SW 1271 (cell line): ENCODE data around the gene TEC.

Source experiments
- DNase-seq, 2 experiments: peaks; one replicate each; lab custom pipeline; 2025; lab: John Stamatoyannopoulos, UW

TEC gene

DNA sequence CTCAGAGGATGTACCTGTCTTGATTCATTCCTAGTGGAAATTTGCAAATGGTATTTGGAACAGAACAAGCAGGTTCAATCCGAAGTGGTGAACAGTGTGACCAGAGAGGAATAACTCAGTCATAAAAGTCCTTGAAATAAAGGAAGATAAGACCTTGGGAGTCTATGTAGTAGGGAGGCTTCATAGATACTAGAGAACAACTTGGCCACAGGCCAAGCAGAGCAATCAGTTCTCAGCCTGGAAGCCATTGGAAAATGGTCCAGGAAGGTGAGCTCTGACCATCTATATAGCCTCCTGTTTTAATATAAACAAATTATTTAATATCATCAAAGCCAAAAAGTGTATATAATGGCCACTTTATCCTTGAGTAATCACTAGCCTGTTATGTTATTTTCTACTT is 146.9 kb downstream of the TEC start:
- no peak for DNase-seq

DNA sequence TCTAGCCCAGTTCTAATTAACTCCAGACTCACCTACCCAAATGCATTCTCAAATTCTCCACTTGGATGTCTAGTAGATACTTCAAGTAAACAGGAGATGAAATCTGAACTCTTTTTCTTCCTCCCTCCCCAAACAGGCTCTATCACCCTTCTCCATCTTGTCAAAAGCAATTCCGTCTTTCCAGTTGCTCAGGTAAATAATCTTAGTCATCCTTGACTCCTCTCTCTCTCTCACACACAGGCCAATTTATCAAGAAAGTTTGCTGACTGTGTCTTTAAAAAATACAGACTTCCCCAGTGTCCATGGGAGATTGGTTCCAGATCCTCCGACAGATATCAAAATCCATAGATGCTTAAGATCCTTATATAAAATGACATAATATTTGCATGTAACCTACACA is 148.5 kb downstream of the TEC start:
- no peak for DNase-seq

DNA sequence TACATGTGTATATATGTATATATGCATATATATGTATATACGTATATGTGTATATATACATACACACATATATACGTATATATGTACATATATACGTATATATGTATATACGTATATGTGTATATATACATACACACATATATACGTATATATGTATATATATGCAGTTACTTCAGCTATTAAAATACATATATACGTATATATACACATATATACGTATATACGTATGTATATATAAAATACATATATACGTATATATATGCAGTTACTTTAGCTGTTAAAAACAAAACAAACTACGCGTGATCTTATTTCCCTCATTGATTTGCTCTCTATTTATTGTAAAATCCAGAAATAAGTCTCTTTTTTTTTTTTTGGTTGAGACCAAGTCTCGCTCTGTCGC is 149.5 kb downstream of the TEC start:
- DNase-seq = no peak

DNA sequence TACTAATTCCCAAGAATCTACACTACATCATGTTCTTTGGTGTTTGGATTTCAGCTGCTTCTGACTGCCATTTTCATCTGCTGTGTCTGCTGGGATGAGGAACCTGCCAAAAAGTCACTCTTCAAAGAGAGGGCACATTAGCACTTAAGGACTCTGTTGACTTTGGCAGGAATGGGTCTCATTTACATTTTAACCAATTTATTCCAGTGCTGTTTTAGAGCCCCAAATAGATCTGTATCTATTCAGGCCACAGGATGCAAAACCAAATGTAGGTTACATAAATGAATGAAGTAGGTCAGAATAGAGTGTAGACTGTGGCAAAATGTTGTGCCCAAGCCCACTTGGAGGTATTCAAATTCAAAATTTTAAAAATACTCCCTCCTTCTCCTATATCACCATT is 150.0 kb downstream of the TEC start:
- DNase-seq = no peak

- no peak for DNase-seq
Observed at GRCh38 chr4:48118081-48118480, 151.6 kb downstream of the TEC start.

DNA sequence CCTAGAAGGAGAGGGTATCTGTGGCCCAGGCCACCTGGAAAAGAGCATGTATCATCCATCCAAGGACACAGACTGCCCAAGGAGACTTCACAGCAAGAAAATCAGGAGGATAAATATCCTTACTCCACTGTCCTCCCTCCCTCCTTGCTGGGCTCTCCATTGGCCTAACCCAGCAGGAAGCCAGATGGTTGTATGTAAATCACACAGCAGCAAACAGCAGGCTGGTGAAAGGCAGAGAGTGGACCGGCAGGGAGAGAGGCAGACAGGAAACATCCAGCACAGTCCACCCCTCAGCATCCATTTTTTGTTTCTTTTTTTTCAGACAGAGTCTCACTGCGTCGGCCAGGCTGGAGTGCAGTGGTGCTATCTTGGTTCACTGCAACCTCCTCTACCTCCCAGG is 153.1 kb downstream of the TEC start:
- no peak for DNase-seq

GRCh38 chr4:48114412-48114811 is 155.2 kb downstream of the TEC start:
- DNase-seq = no peak

DNA sequence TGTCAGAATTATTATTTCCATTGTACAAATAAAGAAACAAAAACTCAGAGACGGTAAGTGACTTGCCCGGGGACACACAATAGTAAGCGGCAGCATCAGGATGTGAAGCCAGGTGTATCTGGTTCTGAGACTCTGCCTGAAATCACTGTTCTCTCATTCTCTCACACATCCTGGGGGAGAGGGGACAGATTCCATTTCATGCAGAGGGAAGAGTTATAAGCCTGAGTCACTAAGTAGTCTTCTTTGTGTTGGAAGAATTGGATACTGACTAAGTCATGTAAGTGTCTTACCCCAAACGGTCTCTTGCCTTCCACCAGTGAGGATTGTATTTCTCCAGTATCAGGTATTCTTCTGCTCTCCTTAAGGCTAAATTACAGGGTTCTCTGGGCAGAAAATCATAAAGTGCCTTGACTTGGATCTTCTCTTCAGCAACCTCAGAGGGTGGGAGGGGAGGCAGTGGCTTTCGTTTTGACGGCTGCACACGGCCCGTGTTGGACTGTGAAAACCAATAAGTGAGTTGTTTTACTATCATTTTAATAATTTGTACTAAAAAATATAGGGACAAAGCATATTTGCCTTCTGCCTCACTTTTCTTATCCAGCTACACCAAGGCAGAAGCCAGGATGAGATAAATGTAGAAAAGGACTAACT is 157.5 kb downstream of the TEC start:
- no peak for DNase-seq

DNA sequence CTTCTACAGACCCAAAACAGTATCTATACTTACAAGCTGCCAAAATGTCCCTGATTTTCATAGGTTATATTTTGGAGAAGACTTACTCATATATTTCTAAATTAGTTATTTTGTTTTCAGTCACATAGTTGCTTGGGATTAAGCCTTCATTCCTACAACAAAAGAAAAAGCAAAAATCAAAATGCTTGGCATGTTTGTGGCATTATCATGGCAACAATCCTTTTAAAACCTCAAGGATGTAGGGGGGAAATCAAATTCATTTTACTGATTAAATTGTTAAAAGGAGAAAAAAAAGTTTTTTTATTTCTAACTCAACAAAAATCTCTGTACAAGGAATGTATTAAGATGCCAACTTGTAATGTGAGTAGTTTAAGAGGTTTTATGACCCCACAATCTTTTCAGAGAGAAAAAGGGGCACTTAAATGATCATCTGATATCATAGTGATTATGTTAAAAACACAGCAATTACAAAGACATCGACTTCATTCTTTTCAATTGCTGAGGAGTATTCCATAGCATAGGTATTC is 159.1 kb downstream of the TEC start:
- DNase-seq = no peak

- DNase-seq = peak; percentile 6 to 59
Observed at GRCh38 chr4:48109413-48110263, 160.0 kb downstream of the TEC start.

DNA sequence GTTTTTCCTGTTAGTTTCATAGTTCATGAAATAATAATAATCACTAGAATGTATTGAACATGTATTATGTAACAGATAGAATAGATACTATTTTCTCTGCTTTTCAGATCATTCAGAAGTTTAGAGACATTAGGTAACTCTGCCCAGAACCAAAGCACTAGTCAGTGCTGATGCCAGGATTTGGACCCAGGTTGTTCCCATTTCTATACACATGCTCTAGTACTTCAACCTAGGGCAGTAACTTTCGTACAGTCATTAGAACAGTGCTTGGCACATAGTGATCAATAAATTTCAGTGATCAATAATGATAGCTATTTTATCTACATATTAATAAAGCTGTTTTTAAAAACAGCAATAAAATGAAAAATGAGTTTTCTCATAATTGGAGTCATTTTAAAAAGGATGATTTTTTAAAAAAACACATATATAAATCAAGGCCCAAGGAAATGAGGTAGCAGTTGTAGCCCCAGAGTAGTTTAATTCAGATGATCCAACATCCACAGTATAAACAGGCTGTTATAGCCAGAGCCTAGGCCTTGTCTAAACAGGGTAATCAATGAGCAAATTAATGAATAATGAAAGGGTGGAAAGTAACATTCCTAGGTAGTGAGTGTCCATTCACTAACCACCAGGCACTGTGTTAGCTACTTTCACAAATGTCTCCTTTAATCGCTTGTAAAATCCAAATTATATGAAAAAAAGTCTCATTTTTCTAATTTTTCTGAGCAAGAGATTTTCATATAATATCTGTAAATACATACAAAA is 161.1 kb downstream of the TEC start:
- no peak for DNase-seq

DNA sequence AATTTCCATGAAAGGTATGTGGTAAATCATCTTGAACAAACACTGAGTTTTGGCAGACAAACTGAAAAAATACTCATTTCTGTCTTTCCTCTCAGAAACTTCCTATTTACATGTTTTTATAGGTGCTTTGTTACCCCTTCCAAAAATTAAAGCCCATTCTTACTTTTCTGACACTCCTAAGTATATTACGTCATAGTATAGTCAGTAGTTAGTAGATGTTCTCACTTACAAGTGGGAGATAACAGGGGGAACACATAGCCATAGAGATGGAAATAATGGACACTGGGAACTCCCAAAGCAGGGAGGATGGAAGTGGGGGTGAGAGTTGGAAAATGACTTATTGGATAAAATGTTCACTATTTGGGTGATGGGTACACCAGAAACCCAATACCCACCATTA is 164.4 kb downstream of the TEC start:
- DNase-seq = no peak

DNA sequence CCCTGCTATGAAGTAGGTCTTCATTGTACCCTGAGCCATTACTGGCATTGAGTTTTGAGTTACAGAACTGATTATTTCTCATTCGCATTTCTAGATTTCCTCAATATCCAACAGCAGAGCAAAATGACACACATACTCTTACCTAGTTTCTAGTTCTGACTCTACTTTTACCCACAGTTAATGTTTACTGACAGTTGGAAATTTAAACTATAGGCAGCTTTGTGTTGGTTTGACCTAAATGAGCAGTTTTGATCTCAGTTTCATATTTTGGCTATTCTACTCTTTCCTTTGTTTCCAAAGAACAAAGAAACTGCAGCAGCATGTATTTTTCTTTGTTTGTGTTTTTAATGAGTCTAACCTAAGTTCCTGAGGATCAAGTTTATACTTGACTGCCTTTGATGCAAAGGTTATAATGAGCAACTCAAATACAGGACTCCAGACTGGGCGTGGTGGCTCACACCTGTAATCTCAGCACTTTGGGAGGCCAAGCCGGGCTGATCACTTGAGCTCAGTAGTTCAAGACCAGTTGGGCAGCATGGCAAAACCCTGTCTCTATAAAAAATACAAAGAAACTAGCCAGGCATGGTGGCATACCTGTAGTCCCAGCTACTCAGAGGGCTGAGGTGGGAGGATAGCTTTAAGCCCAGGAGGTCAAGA is 166.0 kb downstream of the TEC start:
- DNase-seq = no peak

- no peak for DNase-seq
Observed at GRCh38 chr4:48102303-48102702, 167.3 kb downstream of the TEC start.

DNA sequence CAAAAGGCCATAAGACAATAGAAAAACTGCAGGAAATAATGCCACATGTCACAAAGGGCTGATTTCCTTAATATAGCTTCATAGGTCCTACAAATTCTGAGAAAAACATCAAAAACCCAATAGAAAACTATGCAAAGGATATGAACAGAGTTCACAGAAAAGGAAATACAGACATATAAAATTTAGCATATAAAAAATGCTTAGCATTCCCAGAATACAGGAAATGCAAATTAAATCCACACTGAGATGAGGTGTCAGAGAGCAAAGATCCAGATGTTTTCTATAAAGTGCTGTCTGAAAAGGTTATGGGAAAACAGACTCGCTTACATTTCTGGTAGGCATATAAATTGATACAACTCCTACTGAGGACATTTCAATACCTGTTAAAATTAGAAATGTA is 169.4 kb downstream of the TEC start:
- no peak for DNase-seq

- no peak for DNase-seq
Observed at GRCh38 chr4:48095441-48095840, 174.2 kb downstream of the TEC start.

DNA sequence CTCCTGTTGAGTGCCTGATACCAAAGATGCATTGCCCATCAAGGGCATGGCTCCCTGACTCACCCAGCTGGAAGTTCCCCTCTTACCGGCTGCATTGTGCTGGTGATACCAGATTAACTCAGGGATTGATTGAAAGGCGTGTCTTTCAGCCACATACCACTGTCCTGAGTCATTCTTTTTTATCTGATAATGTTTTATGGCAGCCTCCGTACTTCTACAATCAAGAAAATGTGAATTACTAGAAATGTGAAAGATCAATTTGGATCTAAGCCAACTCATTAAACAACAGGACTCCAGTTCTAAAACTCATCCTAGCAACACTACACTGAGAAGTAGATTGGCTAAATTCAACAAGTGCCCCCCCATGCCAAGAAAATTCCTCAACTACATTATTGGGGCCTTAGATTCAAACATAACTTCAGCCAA is 175.6 kb downstream of the TEC start:
- DNase-seq = peak; percentile 18 to 67

GRCh38 chr4:48090621-48091020 is 179.0 kb downstream of the TEC start:
- no peak for DNase-seq

DNA sequence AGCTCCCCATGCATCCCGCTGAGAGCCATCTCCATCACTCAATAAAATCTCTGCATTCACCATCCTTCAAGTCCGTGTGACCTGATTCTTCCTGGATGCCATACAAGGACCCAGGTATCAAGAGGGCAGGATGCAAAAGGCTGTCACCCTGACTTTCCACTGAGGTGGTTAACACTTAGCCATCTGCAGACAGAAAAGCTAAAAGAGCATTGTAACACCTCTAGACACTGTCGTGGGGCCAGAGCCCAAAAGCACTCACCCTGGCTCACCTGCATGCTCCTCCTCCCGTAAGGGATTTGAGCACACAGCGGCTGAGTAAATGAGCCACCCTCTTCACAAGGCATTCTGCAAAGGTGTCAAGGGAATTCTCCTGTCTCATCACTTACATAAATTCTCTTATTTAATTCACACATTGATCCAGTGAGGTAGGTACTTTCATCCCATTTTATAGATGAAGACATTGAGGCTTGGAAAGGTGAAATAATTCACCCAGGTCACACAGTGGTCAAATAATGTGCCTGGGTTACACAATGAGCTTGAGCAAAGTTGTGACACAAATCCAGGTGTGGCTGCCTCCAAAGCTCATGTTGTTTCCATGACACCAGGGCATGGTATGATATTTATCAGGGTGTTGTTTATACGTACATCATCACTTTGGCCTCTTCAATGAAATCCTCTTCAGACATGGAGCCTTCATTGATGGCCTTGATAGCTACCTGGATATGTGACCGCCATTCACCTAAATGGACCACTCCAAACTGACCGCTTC is 183.6 kb downstream of the TEC start:
- no peak for DNase-seq
